Measurements from ENCODE around the gene ZG16. TPM values are rescaled to one million over a fixed set of nuclear protein-coding genes. Genes with fewer than 3 reads are reported as not detected.
"Not testable (repeated sequence)": the region's sequence is repeated elsewhere in the genome, so short reads cannot be mapped to it uniquely, and the experiment has no call there.

ZG16 gene
- total and polyA plus RNA-seq, 2 experiments from 2014 or later, result not detected

GRCh38 chr16:29767062-29767461, 11.0 kb upstream of the ZG16 start:
- Histone ChIP-seq H3K9me3 (ENCODE audit: low read depth) (no peaks in the 10 kb centered on the region), H3K27me3 (no peaks in the 10 kb centered on the region), H3K27ac (no peak overlapping the region), H3K4me3 (no peak overlapping the region), H3K4me1 (ENCODE audit: low read depth) (no peaks in the 10 kb centered on the region), H3K36me3 (no peaks in the 10 kb centered on the region)
- TF ChIP-seq CTCF (IDR thresholded peaks at IDR 0.05; ENCODE audit: low read depth, low read length), result no peak
- DNase-seq (ENCODE audit: low read depth in 1 of 2, low spot score in 1 of 2), result no peak

GRCh38 chr16:29769507-29769906, 8.5 kb upstream of the ZG16 start:
- H3K27me3 ChIP-seq, result no peaks in the 10 kb centered on the region
- H3K27ac ChIP-seq, result no peak overlapping the region

DNA sequence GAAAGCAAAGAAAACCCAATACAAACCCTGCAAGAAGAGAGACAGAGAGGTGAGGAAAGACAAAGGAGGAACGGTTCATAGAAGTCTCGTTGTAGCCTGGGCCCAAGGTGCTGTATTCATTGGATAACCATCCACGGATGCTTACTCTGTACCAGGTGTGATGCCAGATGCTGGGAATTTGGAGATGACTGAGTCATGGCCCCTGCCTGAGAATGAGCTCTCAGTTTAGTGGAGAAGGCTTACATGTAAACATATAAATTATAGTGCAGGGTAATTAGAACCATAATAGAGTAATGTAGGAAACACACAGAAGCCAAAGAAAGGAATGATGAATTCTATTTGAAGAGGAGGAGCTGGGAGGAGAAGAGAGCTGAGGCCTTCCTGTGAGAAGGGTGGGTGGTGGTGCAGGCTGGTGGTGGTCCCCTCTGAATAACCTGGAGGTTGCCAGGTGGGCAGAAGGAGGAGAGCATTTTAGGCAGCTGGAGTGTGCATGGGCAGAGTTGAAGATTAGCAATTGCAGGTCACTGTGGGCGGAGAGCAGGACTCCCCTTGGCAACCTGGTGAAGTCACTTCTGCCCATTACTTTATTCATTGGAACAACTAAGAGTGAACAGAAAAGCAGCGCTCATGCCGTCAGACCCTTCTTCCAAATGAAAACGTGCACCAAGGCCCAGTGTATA, 7.7 kb upstream of the ZG16 start:
- no peak overlapping the region for H3K27ac ChIP-seq
- no peaks in the 10 kb centered on the region for H3K36me3 ChIP-seq
- no peaks in the 10 kb centered on the region for H3K27me3 ChIP-seq
- no peaks in the 10 kb centered on the region for H3K9me3 ChIP-seq (ENCODE audit: low read depth)
- no peaks in the 10 kb centered on the region for H3K4me1 ChIP-seq (ENCODE audit: low read depth)
- H3K4me3 ChIP-seq, result no peak overlapping the region
- TF ChIP-seq CTCF (IDR thresholded peaks at IDR 0.05; ENCODE audit: low read depth, low read length), result no peak
- DNase-seq (ENCODE audit: low read depth in 1 of 2, low spot score in 1 of 2), result no peak

More at GRCh38 chr16:29769507-29769906, 8.5 kb upstream of the ZG16 start:
- Histone ChIP-seq H3K4me3 (no peak overlapping the region), H3K4me1 (ENCODE audit: low read depth) (no peaks in the 10 kb centered on the region), H3K9me3 (ENCODE audit: low read depth) (no peaks in the 10 kb centered on the region), H3K36me3 (no peaks in the 10 kb centered on the region)
- DNase-seq (ENCODE audit: low read depth in 1 of 2, low spot score in 1 of 2), result no peak
- TF ChIP-seq CTCF (IDR thresholded peaks at IDR 0.05; ENCODE audit: low read depth, low read length), result no peak

DNA sequence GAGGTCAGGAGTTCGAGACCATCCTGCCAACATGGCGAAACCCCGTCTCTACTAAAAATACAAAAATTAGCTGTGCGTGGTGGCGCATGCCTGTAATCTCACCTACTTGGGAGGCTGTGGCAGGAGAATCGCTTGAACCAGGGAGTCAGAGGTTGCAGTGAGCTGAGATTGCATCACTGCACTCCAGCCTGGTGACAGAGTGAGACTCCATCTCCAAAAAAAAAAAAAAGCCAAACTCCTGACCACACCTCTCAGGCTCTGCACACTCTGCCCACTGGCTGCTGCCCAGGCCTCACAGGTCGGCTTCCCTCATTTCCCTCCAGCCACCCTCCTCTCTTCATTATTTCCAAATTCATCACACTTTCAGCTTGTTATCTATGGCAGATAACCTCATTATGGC, 5.7 kb upstream of the ZG16 start:
- H3K27ac ChIP-seq; H3K4me1 ChIP-seq (ENCODE audit: low read depth); H3K9me3 ChIP-seq (ENCODE audit: low read depth); H3K4me3 ChIP-seq; H3K27me3 ChIP-seq; H3K36me3 ChIP-seq: not testable (repeated sequence)
- DNase-seq (ENCODE audit: low read depth in 1 of 2, low spot score in 1 of 2), result peak in 1 of 2 donors; percentile 25

- no peaks in the 10 kb centered on the region for H3K9me3 ChIP-seq (ENCODE audit: low read depth)
- DNase-seq (ENCODE audit: low read depth in 1 of 2, low spot score in 1 of 2), result no peak
- no peaks in the 10 kb centered on the region for H3K4me1 ChIP-seq (ENCODE audit: low read depth)
- H3K36me3 ChIP-seq, result no peaks in the 10 kb centered on the region
- H3K27me3 ChIP-seq, result no peaks in the 10 kb centered on the region
- no peak overlapping the region for H3K4me3 ChIP-seq
- TF ChIP-seq CTCF (IDR thresholded peaks at IDR 0.05; ENCODE audit: low read depth, low read length), result no peak
- no peak overlapping the region for H3K27ac ChIP-seq
These were observed 3.3 kb upstream of the ZG16 start for GRCh38 chr16:29774730-29775129.

- no peak for TF ChIP-seq CTCF (IDR thresholded peaks at IDR 0.05; ENCODE audit: low read depth, low read length)
- Histone ChIP-seq H3K9me3 (ENCODE audit: low read depth) (no peaks in the 10 kb centered on the region), H3K27me3 (no peaks in the 10 kb centered on the region), H3K4me3 (no peak overlapping the region), H3K4me1 (ENCODE audit: low read depth) (no peaks in the 10 kb centered on the region), H3K27ac (no peak overlapping the region), H3K36me3 (no peaks in the 10 kb centered on the region)
- DNase-seq (ENCODE audit: low read depth in 1 of 2, low spot score in 1 of 2), result peak in 1 of 2 donors; percentile 57
These were observed 2.2 kb upstream of the ZG16 start for GRCh38 chr16:29775742-29776408.
